Head of caudate nucleus (tissue), 42 donors: ENCODE results near the gene LPXN.
A peak's percentile ranks its signal among the peaks of the same experiment; 100 is the strongest.

Experiments
- DNase-seq, 42 donors: peaks; one replicate each; pipeline versions ENCODE4 v3.0.0 to v3.0.0-alpha.2; 2020 to 2021; ENCODE audit warnings: mixed read lengths in 7 of 42
- intact Hi-C: fragments of 100-400 bp; cut with DNase I; formaldehyde crosslinking; loops from one replicate; pipeline ENCODE4 v1.15.0; 2022

LPXN gene

GRCh38 chr11:58494101-58494500, 81.6 kb downstream of the LPXN start:
- DNase-seq: no peak
- intact Hi-C loops: no loop called here

DNA sequence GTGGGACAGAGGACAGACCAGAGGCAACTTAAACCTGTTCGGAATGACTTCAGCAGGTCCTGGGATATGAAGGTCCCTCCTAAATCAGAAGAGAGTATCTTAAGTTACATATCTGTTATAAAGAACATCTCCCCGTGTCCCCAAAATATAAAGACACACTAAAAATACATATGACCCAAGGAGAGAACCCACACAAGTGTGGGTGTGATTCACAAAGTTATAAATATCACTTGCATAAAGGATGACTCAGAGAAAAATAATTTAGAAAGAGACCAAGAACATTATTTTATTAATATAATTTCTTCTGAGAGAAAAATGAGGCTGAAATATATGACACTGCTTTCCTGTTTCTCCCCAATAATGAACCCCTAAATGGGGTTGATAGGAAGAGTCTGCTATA, 82.0 kb downstream of the LPXN start:
- DNase-seq: peak in 3 of 42 donors; percentile 3 to 9 (median 6)
- intact Hi-C loops: no loop called here

- no peak for DNase-seq
Observed at GRCh38 chr11:58490827-58491226, 84.8 kb downstream of the LPXN start.

GRCh38 chr11:58487170-58487569, 88.5 kb downstream of the LPXN start:
- DNase-seq: no peak
- intact Hi-C loops: no loop called here

More at GRCh38 chr11:58490827-58491226, 84.8 kb downstream of the LPXN start:
- intact Hi-C loops: no loop called here

DNA sequence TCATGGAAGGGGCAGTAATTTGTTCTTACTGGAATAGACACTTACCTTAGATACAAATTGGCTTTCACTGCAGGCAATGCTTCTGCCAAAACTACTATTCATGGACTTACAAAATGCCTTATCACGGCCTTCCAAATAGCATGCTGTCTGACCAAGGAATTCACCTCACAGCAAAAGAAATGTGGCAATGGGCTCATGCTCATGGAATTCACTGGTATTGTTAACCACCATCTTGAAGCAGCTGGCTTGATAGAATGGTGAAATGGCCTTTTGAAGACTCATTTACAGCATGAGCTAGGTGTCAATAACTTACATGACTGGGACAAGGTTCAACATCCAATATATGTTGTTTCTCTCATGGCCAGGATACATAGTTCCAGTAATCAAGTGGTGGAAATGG, 89.7 kb downstream of the LPXN start:
- no peak for DNase-seq
- intact Hi-C loops: no loop called here
